GM19438 (cell line): ENCODE measurements around the gene TOX4.

Source experiments
- ATAC-seq: cut with Tn5 transposase; IDR thresholded peaks from one replicate; pipeline ENCODE4 v1.9.1; 2021; ENCODE audit warnings: low read depth; ENCODE audit not compliant: unreplicated experiment

Gene TOX4

GRCh38 chr14:21498540-21499526 is 21.8 kb downstream of the TOX4 start:
- ATAC-seq, result no peak

- no peak for ATAC-seq
Measured at GRCh38 chr14:21501568-21501967, 24.6 kb downstream of the TOX4 start.

- ATAC-seq, result no peak
Measured at GRCh38 chr14:21503376-21503775, 26.4 kb downstream of the TOX4 start.

- ATAC-seq, result peak; percentile 81
Measured at GRCh38 chr14:21505012-21505553, 28.1 kb downstream of the TOX4 start.

GRCh38 chr14:21506557-21506956 is 29.6 kb downstream of the TOX4 start:
- ATAC-seq, result no peak

GRCh38 chr14:21509432-21510143 is 32.6 kb downstream of the TOX4 start:
- ATAC-seq, result no peak

GRCh38 chr14:21510735-21511657 is 34.0 kb downstream of the TOX4 start, which contains the start of gene METTL3:
Gene METTL3, minus strand, starts transcription at chr14:21511340. Its CDS starts 117 bp downstream, at chr14:21511223.
- ATAC-seq, result peak; percentile 97

- no peak for ATAC-seq
Measured at GRCh38 chr14:21514341-21514740, 37.3 kb downstream of the TOX4 start.

GRCh38 chr14:21518725-21519124 is 41.7 kb downstream of the TOX4 start:
- no peak for ATAC-seq

- no peak for ATAC-seq
Measured at GRCh38 chr14:21520767-21521166, 43.8 kb downstream of the TOX4 start.

GRCh38 chr14:21521501-21521900 is 44.5 kb downstream of the TOX4 start:
- ATAC-seq, result no peak

- no peak for ATAC-seq
Measured at GRCh38 chr14:21523203-21523602, 46.2 kb downstream of the TOX4 start.

GRCh38 chr14:21524575-21525490 is 47.8 kb downstream of the TOX4 start:
- ATAC-seq, result no peak

GRCh38 chr14:21525571-21525961 is 48.6 kb downstream of the TOX4 start:
- ATAC-seq, result no peak

- ATAC-seq, result peak; percentile 52
Measured at GRCh38 chr14:21525962-21526671, 49.1 kb downstream of the TOX4 start, which contains the start of gene SALL2. Gene SALL2, minus strand, starts transcription at chr14:21526346. Its CDS starts 219 bp downstream, at chr14:21526127.

GRCh38 chr14:21526672-21527317 is 49.8 kb downstream of the TOX4 start:
- ATAC-seq, result no peak

GRCh38 chr14:21527318-21527679 is 50.3 kb downstream of the TOX4 start:
- ATAC-seq, result no peak
